Non-pigmented ciliary epithelial cell (primary cell): ENCODE data around the gene TPCN1.

ENCODE experiments used
- DNase-seq: peaks from one replicate; pipeline ENCODE4 v3.0.0-alpha.2; 2010; ENCODE audit warnings: low read depth

The TPCN1 gene

DNA sequence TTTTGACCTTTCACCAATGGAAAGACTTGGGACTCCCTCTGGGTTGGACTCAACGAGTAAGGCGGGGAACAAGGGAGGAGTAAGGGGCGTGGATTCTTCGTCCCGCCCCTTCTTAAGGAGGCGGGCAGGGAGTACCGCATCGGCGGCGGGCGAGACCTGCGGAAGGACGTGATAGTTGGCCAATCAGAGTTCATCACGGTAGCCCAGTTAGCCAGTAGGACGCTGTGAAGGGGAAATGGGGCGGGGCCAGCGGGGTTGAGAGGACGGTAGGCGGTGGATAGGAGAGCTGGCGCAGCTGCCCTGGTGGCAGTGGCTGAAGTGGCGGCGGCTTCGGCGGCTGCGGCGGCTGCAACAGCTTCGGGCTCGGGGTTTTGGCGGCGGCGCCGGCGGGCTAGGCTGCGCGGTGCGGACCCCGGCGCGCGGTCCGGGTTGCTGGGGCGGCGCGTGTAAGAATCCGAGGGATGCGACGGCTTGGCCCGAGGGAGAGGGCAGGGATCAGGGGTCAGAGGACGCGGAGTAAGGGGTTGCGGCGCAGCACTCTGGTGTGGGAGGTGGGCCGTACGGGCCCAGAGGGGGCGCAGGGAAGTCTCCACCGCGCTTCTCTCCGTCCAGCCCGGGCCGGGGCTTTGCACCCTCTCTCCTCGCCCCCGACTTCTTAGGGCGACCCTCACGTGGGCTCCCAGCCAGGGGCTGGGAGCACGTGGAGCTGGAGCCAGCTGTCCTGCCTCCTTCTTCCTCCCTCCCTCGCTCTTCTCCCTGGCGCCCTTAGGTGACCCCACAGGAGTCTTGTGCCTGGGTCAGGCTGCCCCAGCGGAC lies at the start of gene TPCN1:
TPCN1 (plus strand) TSS at position 284 of the 816 bp plus-strand sequence. CDS start 5,389 bp downstream, outside the sequence.
- DNase-seq = peak; percentile 100

DNA sequence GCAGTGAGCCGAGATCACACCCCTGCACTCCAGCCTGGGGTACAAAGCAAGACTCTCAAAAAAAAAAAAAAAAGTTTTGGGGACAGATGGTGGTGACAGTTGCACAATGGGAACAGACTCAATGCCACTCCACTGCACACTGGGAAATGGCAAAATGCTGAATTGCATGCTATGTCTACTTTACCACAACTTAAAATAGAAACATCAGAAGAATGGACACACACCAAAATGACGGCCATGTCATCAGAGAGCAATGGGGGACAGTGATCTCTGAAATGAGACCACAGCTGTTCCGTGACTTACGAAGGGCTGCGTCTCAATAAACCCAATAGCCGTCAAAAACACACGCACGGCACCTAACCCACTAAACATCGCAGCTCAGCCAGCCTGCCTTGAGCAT lies 49.7 kb upstream of the TPCN1 start:
- DNase-seq = no peak

DNA sequence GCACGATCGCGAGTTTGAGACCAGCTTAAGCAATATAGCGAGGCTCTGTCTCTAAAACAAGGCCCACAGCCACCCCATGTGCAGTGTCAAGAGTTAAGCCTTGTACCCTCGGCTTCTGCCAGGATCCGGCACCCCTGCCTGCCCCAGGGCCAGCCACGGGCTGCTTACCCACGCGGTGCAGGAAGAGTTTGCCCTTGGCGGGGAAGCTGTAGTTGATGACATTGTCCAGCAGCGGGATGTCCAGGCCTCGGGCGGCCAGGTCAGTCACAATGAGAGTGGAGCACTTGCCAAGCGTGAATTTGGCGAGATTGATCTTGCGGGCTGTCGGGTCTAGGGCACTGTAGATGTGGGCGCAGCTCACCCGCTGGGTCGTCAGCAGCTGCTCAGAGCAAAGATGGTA lies 49.1 kb upstream of the TPCN1 start:
- DNase-seq = no peak

DNA sequence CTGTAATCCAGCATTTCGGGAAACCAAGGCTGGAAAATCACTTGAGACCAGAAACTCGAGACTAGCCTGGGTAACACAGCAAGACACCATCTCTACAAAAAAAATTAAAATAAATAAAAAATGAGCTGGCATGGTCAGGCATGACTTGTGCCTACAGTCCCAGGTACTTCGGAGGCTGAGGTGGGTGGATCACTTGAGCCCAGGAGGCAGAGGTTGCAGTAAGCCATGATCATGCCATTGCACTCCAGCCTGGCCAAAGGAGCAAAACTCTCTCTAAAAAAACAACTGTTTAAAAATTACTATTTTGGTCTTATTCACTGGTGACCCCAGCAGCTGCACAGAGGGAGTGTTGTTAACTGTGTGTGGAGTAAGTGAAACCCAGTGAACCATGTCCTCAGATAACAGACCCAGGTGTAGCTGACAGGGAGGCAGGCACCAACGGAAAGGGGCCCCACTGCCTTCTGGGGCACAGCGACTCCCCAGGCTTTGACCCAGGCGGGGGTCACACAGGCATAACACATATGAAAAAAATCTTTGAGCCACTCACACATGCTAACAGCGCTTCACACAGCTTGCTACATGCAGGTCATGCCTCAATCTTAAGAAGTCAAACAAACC lies 48.1 kb upstream of the TPCN1 start:
- no peak for DNase-seq

DNA sequence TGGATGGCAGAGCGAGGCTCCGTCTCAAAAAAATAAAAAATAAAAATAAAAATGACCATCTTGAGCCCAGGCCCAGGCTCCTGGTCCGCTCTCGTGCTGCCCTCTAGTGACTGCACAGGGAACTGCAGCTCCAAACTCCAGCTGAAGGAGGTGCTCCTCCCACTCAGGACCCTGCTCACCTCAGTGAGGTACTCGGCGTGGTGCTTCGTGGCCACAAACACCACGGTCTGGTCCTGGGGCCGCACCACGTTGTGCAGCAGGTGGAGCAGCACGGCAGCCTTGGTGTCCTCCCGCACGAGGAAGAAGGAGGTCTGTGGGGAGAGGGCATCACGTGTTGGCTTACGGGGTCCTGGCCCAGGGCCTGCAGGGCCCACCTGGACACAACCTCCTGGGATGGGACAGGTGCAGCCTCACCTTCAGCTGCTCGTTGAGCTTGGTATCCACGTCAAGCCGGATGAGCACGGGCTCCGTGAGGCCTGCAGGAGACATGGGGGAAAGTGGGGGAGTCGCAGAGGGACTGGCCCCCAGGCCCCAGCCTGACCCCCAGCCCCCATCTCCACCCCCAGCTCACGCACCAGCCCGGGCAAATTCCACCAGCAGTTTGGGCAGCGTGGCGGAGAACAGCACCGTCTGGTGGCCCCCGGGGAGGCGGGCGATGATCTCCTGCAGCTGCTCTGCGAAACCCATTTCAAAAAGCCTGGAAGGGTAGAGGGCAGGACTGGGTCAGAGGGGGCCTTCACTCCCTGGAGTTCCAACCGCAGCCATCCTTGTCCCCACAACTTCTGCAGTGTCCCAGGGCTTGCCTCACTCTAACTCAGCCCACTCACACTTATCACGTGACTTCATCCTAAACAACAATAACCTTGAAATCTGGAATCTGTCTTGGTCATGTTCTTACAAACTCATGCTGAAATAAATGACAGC lies 46.5 kb upstream of the TPCN1 start:
- DNase-seq = no peak

DNA sequence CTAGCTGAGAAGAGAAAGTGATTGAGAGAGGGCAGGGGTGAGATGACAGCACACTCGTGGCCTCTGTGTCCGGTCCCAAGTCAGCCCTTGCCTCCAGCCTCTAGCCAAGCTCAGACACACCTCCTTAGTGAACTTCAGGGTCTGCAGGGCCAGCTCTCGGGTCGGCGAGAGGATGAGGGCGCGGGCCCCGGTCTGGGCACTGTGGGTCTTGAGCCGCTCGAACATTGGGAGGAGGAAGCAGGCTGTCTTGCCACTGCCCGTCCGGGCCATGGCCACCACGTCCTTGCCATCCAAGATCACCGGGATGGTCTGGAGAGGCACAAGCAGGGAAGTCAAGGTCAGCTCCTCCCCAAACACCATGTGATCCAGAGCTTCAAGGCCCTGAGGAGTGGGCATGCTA lies 42.2 kb upstream of the TPCN1 start:
- DNase-seq = no peak

DNA sequence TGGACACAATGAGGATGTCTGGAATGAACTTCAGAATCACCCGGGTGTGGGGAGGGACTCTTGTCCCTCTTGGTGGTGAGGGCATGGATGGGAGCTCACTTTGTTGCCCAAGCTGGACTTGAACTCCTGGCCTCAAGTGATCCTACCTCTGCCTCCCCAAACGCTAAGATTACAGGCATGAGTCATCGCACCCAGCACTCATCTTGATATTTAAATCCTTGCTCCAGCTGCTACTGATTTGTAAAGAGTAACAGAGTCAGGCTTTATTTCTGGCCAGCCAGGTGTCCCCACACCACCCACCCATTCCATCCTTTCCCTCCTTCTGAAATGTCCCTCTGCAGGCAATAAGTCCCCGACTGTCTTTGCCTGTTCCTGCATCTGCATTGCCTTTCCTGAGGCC lies 40.9 kb upstream of the TPCN1 start:
- no peak for DNase-seq

DNA sequence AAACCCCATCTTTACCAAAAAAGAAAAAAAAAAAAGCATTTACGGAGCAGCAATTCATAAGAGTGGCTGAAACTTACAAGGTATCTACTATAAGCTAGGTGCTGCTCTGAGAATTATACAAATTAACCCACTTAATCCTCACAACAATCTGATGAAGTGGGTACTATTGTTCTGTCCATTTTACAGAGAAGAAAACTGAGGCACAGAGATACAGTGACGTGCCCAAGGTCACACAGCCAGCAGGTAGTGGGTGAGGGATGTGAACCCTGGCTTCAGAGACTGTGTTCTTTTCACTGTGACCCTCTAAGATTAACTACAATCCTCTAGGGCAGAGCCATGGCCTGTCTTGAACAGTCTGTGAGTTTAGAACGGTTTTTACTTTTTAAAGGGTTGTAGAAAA lies 39.3 kb upstream of the TPCN1 start:
- DNase-seq = no peak

DNA sequence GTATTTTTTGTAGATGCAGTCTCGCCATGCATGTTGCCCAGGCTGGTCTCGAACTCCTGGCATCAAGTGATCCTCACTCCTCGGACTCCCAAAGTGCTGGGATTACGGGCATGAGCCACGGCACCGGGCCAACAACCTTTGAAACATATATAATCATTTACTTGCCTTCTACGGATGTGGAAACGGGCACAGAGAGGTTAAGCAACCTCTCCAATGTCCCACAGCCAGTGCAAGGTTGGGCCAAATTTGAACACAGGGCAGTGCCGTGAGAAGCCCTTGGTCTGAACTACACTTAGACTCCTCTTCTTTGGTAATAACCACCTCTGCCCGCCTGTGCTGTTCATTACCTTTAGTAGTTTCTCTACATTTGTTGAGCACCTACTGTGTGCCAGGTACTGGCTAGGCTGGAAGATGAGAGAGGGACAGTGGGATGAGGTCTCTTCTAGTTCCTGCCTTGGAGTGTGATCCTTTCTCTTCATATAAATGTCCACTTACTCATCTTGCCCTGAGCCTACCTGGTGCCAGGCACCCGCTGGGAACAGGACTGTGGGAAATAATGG lies 38.2 kb upstream of the TPCN1 start:
- DNase-seq = no peak

DNA sequence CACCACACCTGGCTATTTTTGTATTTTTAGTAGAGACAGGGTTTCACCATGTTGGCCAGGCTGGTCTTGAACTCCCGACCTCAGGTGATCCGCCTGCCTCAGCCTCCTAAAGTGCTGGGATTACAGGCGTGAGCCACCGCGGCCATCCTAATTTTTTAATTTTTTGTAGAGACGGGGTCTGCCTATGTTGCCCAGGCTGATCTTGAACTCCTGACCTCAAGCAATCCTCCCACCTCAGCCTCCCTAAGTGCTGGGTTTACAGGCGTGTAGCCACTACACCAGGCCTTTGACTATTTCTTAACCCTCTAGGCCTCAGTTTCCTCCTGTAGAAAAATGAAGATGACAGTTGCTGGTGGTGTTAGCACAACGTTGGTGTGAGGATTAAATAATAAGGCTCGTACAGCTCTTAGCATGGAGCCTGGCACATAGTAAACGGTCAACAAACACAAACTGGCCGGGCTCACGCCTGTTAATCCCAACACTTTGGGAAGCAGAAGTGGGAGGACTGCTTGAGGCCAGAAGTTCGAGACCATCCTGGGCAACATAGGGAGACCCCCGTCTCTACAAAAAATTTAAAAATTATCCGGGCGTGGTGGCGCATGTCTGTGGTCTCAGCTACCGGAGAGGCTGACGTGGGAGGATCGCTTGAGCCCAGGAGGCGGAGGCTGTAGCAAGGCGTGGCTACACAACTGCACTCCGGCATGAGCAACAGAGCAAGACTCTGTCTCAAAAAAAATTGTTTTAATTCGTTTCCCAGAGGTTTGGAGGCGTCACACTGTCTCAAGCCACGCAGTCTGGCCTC lies 37.0 kb upstream of the TPCN1 start:
- no peak for DNase-seq

DNA sequence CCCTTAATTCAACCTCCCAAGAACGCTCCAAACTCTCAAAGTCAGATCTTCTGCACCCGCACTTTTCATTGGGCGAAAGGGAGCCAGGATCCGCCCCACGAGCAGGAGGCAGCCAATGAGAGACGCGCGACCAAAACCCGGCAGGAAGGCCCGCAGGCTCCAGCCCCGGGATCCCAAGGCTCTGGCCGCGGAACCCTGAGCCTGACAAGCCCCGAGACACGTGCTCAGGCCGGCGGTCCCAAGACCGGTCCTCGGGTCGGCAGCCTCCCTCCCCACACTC lies 36.4 kb upstream of the TPCN1 start:
- DNase-seq = no peak

DNA sequence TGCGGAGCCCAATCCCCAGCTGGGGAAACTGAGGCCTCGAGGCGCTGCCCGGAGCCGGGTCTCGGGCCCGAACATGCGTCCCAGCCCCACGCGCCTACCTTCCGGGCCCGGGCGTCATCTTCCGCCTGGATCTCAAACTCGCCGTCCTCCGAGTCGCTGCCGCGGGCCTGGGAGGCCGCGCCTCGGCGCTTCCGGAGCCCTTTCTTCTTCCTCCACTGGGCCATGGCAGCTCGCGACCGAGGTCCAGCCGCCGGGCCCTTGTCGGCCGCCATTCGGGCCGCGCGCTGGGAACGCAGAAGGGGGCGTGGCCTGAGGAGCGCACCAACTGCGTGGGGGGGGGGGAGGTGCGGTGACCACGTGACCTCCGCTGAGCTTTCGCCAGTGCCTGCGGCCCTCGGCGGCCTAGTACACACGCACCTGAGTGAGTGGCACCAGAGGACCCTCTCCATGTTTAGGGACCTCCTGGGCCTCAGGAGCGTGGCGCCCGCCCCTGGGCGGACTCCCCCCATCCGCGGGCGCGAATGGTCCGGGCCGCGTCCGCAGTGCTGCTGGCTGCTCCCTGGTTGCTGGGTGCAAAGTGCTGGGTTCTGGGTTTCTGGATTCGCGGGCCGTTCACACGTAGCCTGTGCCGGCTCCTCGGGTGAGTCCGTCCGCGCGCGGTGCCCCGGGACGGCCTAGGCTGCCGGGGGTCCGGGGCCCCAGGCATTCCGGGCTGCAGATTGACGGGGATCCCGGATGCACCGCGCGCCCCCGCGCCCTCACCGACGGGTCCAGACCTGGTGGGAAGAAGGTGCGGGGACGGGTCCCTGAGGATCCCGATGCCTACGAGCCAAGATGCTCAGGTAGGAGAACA lies 35.9 kb upstream of the TPCN1 start, which contains the start of the genes DDX54 and RITA1:
DDX54 (minus strand) TSS at position 299 of the 853 bp plus-strand sequence; CDS start at position 272, 27 bp downstream.
RITA1 (plus strand) TSS at position 542 of the 853 bp plus-strand sequence. CDS start 1,026 bp downstream, outside the sequence.
- no peak for DNase-seq

DNA sequence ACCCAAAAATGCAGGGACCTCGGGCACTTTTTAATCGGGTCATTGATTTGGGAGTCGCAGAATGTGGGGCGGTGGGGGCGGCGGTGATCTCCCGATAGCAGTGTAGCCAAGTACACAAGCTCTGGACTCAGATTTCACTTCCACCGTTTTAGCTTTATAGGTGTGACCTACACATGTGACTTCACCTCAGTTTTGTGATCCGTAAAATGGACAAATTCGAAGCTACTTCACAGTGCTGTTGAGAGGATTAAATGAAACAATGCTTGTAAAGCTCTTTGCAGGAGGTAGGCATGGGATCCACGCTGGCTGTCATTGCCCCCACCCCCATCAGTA lies 35.3 kb upstream of the TPCN1 start:
- DNase-seq = no peak

DNA sequence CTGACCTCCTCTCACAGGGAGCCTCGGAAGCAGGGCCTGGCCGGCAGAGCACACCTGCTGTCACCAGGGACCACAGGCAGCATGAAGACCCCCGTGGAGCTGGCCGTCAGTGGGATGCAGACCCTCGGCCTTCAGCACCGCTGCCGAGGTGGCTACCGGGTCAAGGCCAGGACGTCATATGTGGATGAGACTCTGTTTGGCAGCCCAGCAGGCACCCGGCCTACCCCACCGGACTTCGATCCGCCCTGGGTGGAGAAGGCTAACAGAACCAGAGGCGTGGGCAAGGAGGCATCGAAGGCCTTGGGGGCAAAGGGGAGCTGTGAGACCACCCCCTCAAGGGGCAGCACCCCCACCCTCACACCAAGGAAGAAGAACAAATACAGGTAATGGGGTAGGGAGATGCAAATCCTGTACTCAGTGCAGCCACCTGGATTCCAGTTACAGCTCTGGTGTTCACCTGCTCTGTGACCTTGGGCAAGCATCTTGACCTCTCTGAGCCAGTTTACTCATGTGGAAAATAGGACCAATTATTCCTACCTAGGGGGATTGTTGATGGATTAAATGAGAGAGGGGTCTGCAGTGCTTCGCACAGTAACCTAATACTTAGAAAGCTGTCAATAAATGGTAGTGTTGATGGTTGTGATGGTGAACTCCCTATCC lies 34.5 kb upstream of the TPCN1 start:
- DNase-seq = no peak

DNA sequence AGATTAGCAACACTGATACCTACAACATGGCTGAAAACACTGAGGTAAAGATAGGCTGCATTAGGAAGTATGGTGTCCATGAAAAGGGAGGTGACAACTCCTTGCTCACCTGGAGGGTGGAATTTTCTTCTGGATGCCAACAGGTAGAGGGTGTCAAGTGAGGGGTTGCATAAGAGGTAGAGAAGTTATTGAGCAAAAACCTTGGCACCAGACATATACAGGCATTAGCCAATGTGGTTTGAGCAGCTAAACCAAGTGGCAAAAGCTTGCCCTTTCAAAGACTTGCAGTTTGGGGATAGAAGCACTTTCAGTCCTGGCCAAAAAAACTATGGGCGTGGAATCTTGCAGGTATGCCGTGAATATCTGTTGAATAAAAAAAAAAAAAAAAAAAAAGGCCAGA lies 31.9 kb upstream of the TPCN1 start:
- DNase-seq = no peak

DNA sequence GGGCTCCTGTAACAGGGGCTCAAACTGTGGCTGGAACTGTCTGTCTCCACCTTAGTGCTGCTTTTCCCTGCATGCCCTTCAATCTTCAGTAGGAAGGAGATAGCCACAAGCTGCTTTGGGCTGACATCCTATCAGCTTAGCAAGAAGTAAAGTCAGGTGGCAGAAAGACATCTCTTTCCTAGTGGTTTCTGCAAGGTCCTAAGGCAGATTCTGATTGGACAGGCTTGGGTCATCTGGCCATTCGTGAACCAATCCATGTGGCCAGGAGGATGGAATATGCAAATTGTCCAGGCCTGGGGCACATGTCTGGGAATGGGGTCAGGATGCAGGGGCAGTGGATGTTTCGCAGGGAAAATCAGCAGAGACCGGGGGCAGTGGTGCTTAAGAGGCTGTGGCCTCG lies 30.5 kb upstream of the TPCN1 start:
- DNase-seq = no peak

DNA sequence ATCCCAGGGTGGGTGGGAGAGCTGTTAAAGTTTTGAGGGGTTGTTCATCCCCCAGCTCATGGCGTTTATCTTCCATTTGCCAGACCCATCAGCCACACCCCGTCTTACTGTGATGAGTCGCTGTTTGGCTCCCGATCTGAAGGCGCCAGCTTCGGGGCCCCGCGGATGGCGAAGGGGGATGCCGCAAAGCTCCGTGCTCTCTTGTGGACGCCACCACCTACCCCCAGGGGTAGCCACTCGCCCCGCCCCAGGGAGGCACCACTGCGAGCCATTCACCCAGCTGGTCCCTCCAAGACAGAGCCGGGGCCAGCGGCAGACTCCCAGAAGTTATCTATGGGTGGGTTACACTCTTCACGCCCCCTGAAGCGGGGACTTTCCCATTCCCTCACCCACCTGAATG lies 30.0 kb upstream of the TPCN1 start:
- DNase-seq = no peak

DNA sequence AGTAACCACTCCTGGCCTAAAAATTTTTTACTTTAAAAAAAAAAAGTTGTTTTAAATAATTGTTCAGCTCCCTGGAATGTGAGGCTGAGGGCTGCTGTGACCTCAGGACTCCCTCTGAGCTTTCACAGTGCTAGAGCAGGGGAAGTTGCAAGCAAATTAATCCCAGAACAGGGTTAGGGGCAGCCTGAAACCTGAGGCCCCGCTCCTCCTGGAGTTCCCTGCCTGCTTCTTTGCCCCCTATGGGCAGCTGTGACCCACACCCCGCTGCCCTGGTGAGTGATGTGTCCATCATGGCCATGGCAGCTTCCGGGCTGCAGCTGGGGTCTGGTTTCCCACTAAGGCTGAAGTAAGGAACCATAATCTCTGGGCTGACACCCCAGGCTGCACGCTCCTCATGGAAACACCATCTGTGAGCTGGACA lies 26.3 kb upstream of the TPCN1 start:
- DNase-seq = no peak

DNA sequence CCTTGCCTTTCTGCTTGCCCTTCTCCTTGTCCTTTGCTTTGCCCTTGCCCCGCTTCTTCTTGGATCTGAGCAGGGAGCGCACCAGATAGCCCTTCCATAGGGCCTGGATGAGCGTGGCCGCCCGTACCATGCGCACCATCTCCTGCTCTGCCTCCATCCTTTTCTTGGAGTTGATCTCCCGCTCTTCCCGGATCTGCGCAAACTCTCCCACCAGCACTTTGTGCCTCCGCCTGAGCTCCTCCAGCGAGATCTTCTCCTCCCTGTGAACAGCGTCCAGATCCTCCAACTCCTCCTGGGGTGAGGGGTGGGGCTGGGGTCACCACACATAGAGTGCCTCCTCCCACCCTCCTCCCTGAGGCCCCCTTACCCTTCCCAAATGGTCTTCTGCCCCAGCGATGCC lies 25.7 kb upstream of the TPCN1 start:
- no peak for DNase-seq

DNA sequence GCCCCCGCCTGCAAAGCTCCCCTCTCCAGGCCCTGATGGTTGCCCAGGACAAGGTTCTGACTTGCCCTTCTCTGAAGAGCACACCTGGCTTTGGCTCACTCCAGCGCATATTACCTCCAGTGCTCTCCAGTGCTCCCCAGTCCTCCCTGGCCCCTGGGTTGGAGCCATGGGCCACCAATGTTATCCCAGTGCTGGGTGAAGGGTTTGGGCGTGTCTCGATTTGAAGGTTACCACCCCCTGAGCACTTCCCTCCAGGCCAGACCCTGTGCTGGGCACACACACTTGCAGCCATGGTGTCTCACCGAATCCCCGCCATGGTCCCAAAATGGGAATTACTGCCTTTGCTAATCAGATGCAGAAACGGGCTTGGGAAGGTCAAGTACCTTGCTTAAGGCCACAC lies 24.7 kb upstream of the TPCN1 start:
- no peak for DNase-seq
